HPDE6-E6E7 (cell line): ENCODE data around the gene TOMM7.
"Not testable (repeated sequence)": the region's sequence is repeated elsewhere in the genome, so short reads cannot be mapped to it uniquely, and the experiment has no call there.

ENCODE experiments used
- DNase-seq: peaks from one replicate; pipeline ENCODE4 v3.0.0; 2011; ENCODE audit warnings: missing footprints; ENCODE audit errors: extremely low spot score

TOMM7 gene

GRCh38 chr7:22853674-22854157, 31.1 kb upstream of the TOMM7 start:
- DNase-seq: no peak

GRCh38 chr7:22853138-22853537, 30.5 kb upstream of the TOMM7 start:
- no peak for DNase-seq

GRCh38 chr7:22851145-22851544, 28.5 kb upstream of the TOMM7 start:
- no peak for DNase-seq

GRCh38 chr7:22850394-22850793, 27.7 kb upstream of the TOMM7 start:
- not testable (repeated sequence) for DNase-seq

GRCh38 chr7:22849662-22850061, 27.0 kb upstream of the TOMM7 start:
- no peak for DNase-seq

GRCh38 chr7:22849172-22849571, 26.5 kb upstream of the TOMM7 start:
- DNase-seq: no peak

GRCh38 chr7:22846961-22847360, 24.3 kb upstream of the TOMM7 start:
- no peak for DNase-seq

GRCh38 chr7:22845221-22845834, 22.7 kb upstream of the TOMM7 start:
- no peak for DNase-seq

- DNase-seq: no peak
These were observed 21.1 kb upstream of the TOMM7 start for GRCh38 chr7:22843681-22844309.

- no peak for DNase-seq
These were observed 20.3 kb upstream of the TOMM7 start for GRCh38 chr7:22842973-22843372.

GRCh38 chr7:22842383-22842941, 19.8 kb upstream of the TOMM7 start:
- DNase-seq: no peak

- no peak for DNase-seq
These were observed 19.3 kb upstream of the TOMM7 start for GRCh38 chr7:22841954-22842353.

- no peak for DNase-seq
These were observed 14.7 kb upstream of the TOMM7 start for GRCh38 chr7:22837308-22837707.

GRCh38 chr7:22836506-22836905, 13.9 kb upstream of the TOMM7 start:
- not testable (repeated sequence) for DNase-seq

GRCh38 chr7:22833957-22834356, 11.3 kb upstream of the TOMM7 start:
- DNase-seq: no peak

- DNase-seq: no peak
These were observed 10.6 kb upstream of the TOMM7 start for GRCh38 chr7:22833113-22833855.

GRCh38 chr7:22832401-22832800, 9.8 kb upstream of the TOMM7 start:
- DNase-seq: no peak

- no peak for DNase-seq
These were observed 9.1 kb upstream of the TOMM7 start for GRCh38 chr7:22831602-22832305.

- no peak for DNase-seq
These were observed 4.9 kb upstream of the TOMM7 start for GRCh38 chr7:22827563-22827962.

- no peak for DNase-seq
These were observed 3.9 kb upstream of the TOMM7 start for GRCh38 chr7:22826593-22826992.

- DNase-seq: no peak
These were observed 2.1 kb upstream of the TOMM7 start for GRCh38 chr7:22824760-22825159.

GRCh38 chr7:22823142-22823497, 471 bp upstream of the TOMM7 start:
- DNase-seq: no peak
